HG03066 (cell line): ENCODE measurements around the gene AHRR.
"Not testable (repeated sequence)": the region's sequence is repeated elsewhere in the genome, so short reads cannot be mapped to it uniquely, and the experiment has no call there.

ENCODE experiments used
- ATAC-seq: cut with Tn5 transposase; IDR thresholded peaks from one replicate; pipeline ENCODE4 v1.9.1; 2021; ENCODE audit warnings: low read depth; ENCODE audit not compliant: unreplicated experiment

The AHRR gene

GRCh38 chr5:375921-376798 lies 54.6 kb downstream of the AHRR start:
- ATAC-seq, result no peak

- no peak for ATAC-seq
Measured at GRCh38 chr5:376799-377325, 55.3 kb downstream of the AHRR start.

- ATAC-seq, result no peak
Measured at GRCh38 chr5:377326-377981, 55.9 kb downstream of the AHRR start.

- no peak for ATAC-seq
Measured at GRCh38 chr5:378301-378891, 56.9 kb downstream of the AHRR start.

- no peak for ATAC-seq
Measured at GRCh38 chr5:378976-379742, 57.6 kb downstream of the AHRR start.

- no peak for ATAC-seq
Measured at GRCh38 chr5:380701-381309, 59.3 kb downstream of the AHRR start.

GRCh38 chr5:383066-383465 lies 61.6 kb downstream of the AHRR start:
- ATAC-seq, result no peak

- no peak for ATAC-seq
Measured at GRCh38 chr5:383621-384020, 62.1 kb downstream of the AHRR start.

- ATAC-seq, result not testable (repeated sequence)
Measured at GRCh38 chr5:384576-384975, 63.1 kb downstream of the AHRR start.

GRCh38 chr5:385321-385720 lies 63.8 kb downstream of the AHRR start:
- ATAC-seq, result no peak

GRCh38 chr5:386432-387341 lies 65.2 kb downstream of the AHRR start:
- ATAC-seq, result no peak

GRCh38 chr5:387491-388265 lies 66.2 kb downstream of the AHRR start:
- ATAC-seq, result no peak

- no peak for ATAC-seq
Measured at GRCh38 chr5:388266-389196, 67.0 kb downstream of the AHRR start.

GRCh38 chr5:389197-389821 lies 67.8 kb downstream of the AHRR start:
- ATAC-seq, result no peak

- ATAC-seq, result no peak
Measured at GRCh38 chr5:389891-390622, 68.5 kb downstream of the AHRR start.
